H9 (cell line): ENCODE data around the gene GALNT9. TPM values are rescaled to one million over a fixed set of nuclear protein-coding genes. Genes with fewer than 3 reads are reported as not detected.

Source experiments
- DNase-seq: peaks from one replicate; pipeline ENCODE4 v3.0.0-alpha.2; 2017
- H2AFZ ChIP-seq: one replicate; pipeline ENCODE4 v1.6.1; 2013; ENCODE audit warnings: mild to moderate bottlenecking, low read length, control low read depth, moderate library complexity
- H2AK5ac ChIP-seq: 2 replicates; pipeline ENCODE4 v1.6.1; 2013; ENCODE audit warnings: low read length, control low read depth, mixed read lengths; ENCODE audit not compliant: insufficient read length
- H2BK120ac ChIP-seq: one replicate; pipeline ENCODE4 v1.6.1; 2013; ENCODE audit warnings: low read depth, mild to moderate bottlenecking, low read length, control low read depth, inconsistent platforms; ENCODE audit not compliant: poor library complexity, severe bottlenecking
- H2BK12ac ChIP-seq: 2 replicates; pipeline ENCODE4 v1.6.1; 2013; ENCODE audit warnings: low read length, control low read depth, mixed read lengths, low read depth; ENCODE audit not compliant: insufficient read length
- H2BK15ac ChIP-seq: 2 replicates; pipeline ENCODE4 v1.6.1; 2013; ENCODE audit warnings: low read depth, low read length, control low read depth
- H2BK20ac ChIP-seq: one replicate; pipeline ENCODE4 v1.6.1; 2013; ENCODE audit warnings: low read depth, mild to moderate bottlenecking, low read length, control low read depth, inconsistent platforms; ENCODE audit not compliant: poor library complexity, severe bottlenecking
- H2BK5ac ChIP-seq: 2 replicates; pipeline ENCODE4 v1.6.1; 2013; ENCODE audit warnings: low read length, control low read depth, mixed read lengths; ENCODE audit not compliant: insufficient read length
- H3K14ac ChIP-seq: 2 replicates; pipeline ENCODE4 v1.6.1; 2013; ENCODE audit warnings: low read length, control low read depth; ENCODE audit not compliant: insufficient read depth
- H3K18ac ChIP-seq: 2 replicates; pipeline ENCODE4 v1.6.1; 2013; ENCODE audit warnings: low read depth, mild to moderate bottlenecking, mixed read lengths, low read length, control low read depth; ENCODE audit not compliant: insufficient read length
- H3K23ac ChIP-seq: 2 replicates; pipeline ENCODE4 v1.6.1; 2013; ENCODE audit warnings: low read length, control low read depth, mixed read lengths, low read depth; ENCODE audit not compliant: insufficient read length
- H3K23me2 ChIP-seq: 2 replicates; pipeline ENCODE4 v1.6.1; 2013; ENCODE audit warnings: low read depth, mild to moderate bottlenecking, mixed read lengths, low read length, control low read depth; ENCODE audit not compliant: insufficient read length, poor library complexity, severe bottlenecking
- H3K27ac ChIP-seq: 2 replicates; pipeline ENCODE4 v1.5.1; 2013; ENCODE audit warnings: low read length, control low read depth, mixed read lengths, low read depth; ENCODE audit not compliant: insufficient read length
- H3K27me3 ChIP-seq: 2 replicates; pipeline ENCODE4 v1.6.1; 2013; ENCODE audit warnings: low read length, control low read depth, inconsistent platforms; ENCODE audit not compliant: insufficient read depth
- H3K4ac ChIP-seq: 2 replicates; pipeline ENCODE4 v1.6.1; 2013; ENCODE audit warnings: low read depth, mild to moderate bottlenecking, control low read depth, inconsistent platforms, low read length, moderate library complexity
- H3K4me1 ChIP-seq: 2 replicates; pipeline ENCODE4 v1.6.1; 2013; ENCODE audit warnings: low read length, control low read depth, inconsistent platforms; ENCODE audit not compliant: insufficient read depth
- H3K4me2 ChIP-seq: 2 replicates; pipeline ENCODE4 v1.6.1; 2013; ENCODE audit warnings: low read length, control low read depth, mixed read lengths; ENCODE audit not compliant: insufficient read length, insufficient read depth
- H3K56ac ChIP-seq: 2 replicates; pipeline ENCODE4 v1.6.1; 2013; ENCODE audit warnings: low read depth, mild to moderate bottlenecking, mixed read lengths, low read length, control low read depth; ENCODE audit not compliant: insufficient read length
- H3K79me1 ChIP-seq: 2 replicates; pipeline ENCODE4 v1.6.1; 2013; ENCODE audit warnings: low read depth, mild to moderate bottlenecking, moderate library complexity, low read length, control low read depth, inconsistent platforms; ENCODE audit not compliant: insufficient read depth, poor library complexity, severe bottlenecking
- H3K79me2 ChIP-seq: 2 replicates; pipeline ENCODE4 v1.6.1; 2013; ENCODE audit warnings: low read length, control low read depth, inconsistent platforms; ENCODE audit not compliant: insufficient read depth
- H3K9ac ChIP-seq: 2 replicates; pipeline ENCODE4 v1.6.1; 2013; ENCODE audit warnings: low read length, control low read depth, mixed read lengths; ENCODE audit not compliant: insufficient read length; ENCODE audit errors: extremely low read depth
- H3K9me3 ChIP-seq: one replicate; pipeline ENCODE4 v1.6.1; 2013; ENCODE audit warnings: low read depth, low read length, inconsistent platforms; ENCODE audit not compliant: control insufficient read depth
- H3T11ph ChIP-seq: one replicate; pipeline ENCODE4 v1.6.1; 2013; ENCODE audit warnings: mild to moderate bottlenecking, low read length, control low read depth, inconsistent platforms
- H4K20me1 ChIP-seq: one replicate; pipeline ENCODE4 v1.6.1; 2013; ENCODE audit not compliant: control insufficient read depth, insufficient read length, insufficient read depth
- H4K5ac ChIP-seq: 2 replicates; pipeline ENCODE4 v1.6.1; 2013; ENCODE audit warnings: low read depth, mild to moderate bottlenecking, mixed read lengths, low read length, control low read depth; ENCODE audit not compliant: insufficient read length
- H4K8ac ChIP-seq: replicated peaks from 2 replicates; pipeline ENCODE4 v1.6.1; 2013; ENCODE audit warnings: low read length, control low read depth, mixed read lengths, low read depth; ENCODE audit not compliant: insufficient read length
- H4K91ac ChIP-seq: 2 replicates; pipeline ENCODE4 v1.6.1; 2013; ENCODE audit warnings: low read depth, mild to moderate bottlenecking, moderate library complexity, mixed read lengths, low read length, control low read depth; ENCODE audit not compliant: insufficient read length
- H3K27ac Mint-ChIP-seq, 3 experiments: 2 replicates in 2 of 3; 3 replicates in 1 of 3; pipeline ENCODE4 v1.8.0; 2020 to 2021; ENCODE audit warnings: mixed read lengths in 3 of 3, mild to moderate bottlenecking in 1 of 3, moderate library complexity in 1 of 3
- H3K27me3 Mint-ChIP-seq: 2 replicates; pipeline ENCODE4 v1.8.0; 2021; ENCODE audit warnings: low read depth, mild to moderate bottlenecking, moderate library complexity, mixed read lengths
- H3K36me3 Mint-ChIP-seq, 3 experiments: 2 replicates in 2 of 3; 3 replicates in 1 of 3; pipeline ENCODE4 v1.8.0; 2020 to 2021; ENCODE audit warnings: low read depth in 3 of 3, mixed read lengths in 3 of 3; ENCODE audit not compliant: insufficient read depth in 1 of 3
- H3K4me1 Mint-ChIP-seq, 2 experiments: 2 replicates each; pipeline ENCODE4 v1.8.0; 2020; ENCODE audit warnings: mixed read lengths in 2 of 2
- H3K4me3 Mint-ChIP-seq, 2 experiments: 2 replicates in 1 of 2; 3 replicates in 1 of 2; pipeline ENCODE4 v1.8.0; 2020 to 2021; ENCODE audit warnings: mild to moderate bottlenecking in 2 of 2, mixed read lengths in 2 of 2, moderate library complexity in 1 of 2
- H3K9me3 Mint-ChIP-seq, 2 experiments: 2 replicates in 1 of 2; 3 replicates in 1 of 2; pipeline ENCODE4 v1.8.0; 2020; ENCODE audit warnings: mild to moderate bottlenecking in 2 of 2, mixed read lengths in 2 of 2, moderate library complexity in 1 of 2
- WGBS: extraction: QIAGEN DNeasy Blood & Tissue Kit; methylation state at CpG from one replicate; pipeline ENCODE4 v1.1.7; 2013; ENCODE audit warnings: missing lambda C conversion rate, low lambda C conversion rate, mixed read lengths; ENCODE audit not compliant: insufficient read length; ENCODE audit errors: extremely low coverage; 5-methylcytosine and 5-hydroxymethylcytosine counted together
- total RNA-seq: library from RNA; stranded (reverse); gene quantifications from 2 replicates; pipeline ENCODE4 v1.2.1, GENCODE V29; 2021
- TF ChIP-seq, protein P1 (sequence below): fragments of 200-600 bp; sonication (generic); conservative IDR thresholded peaks from 3 replicates; pipeline ENCODE4 v1.8.0; 2021; ENCODE audit warnings: antibody characterized with exemption, mild to moderate bottlenecking

Gene GALNT9
- total RNA-seq, 1 experiment from 2014 or later = 0.35 TPM

GRCh38 chr12:132174839-132175490, 154.4 kb downstream of the GALNT9 start:
- peaks cover 3 to 5% of the 10 kb centered on the region in 2 experiments; a peak in 3 of 4 replicates for H3K4me1 Mint-ChIP-seq
- H3K36me3 Mint-ChIP-seq = no peaks in the 10 kb centered on the region

More at GRCh38 chr12:132174839-132175490, 154.4 kb downstream of the GALNT9 start:
- no peaks in the 10 kb centered on the region for H3K4me1 ChIP-seq
- H2BK5ac ChIP-seq = no peak overlapping the region
- H4K5ac ChIP-seq = no peak overlapping the region
- H4K20me1 ChIP-seq = no peaks in the 10 kb centered on the region
- no peak overlapping the region for H3T11ph ChIP-seq
- H4K8ac ChIP-seq = no peak overlapping the region
- H2BK12ac ChIP-seq = no peak overlapping the region
- peaks cover 0 to under 1% of the 10 kb centered on the region in 2 experiments; a peak in 1 of 5 replicates for H3K9me3 Mint-ChIP-seq
- no peak overlapping the region for H3K18ac ChIP-seq
- no peak overlapping the region for H3K27ac Mint-ChIP-seq
- no peak for DNase-seq
- H2BK15ac ChIP-seq = no peak overlapping the region
- H3K9me3 ChIP-seq = no peaks in the 10 kb centered on the region
- no peak overlapping the region for H3K23ac ChIP-seq
- H2AFZ ChIP-seq = no peak overlapping the region
- no peak overlapping the region for H3K56ac ChIP-seq
- H3K9ac ChIP-seq = no peak overlapping the region
- no peak overlapping the region for H4K91ac ChIP-seq
- no peaks in the 10 kb centered on the region for H3K23me2 ChIP-seq
- no peak overlapping the region for H3K27ac ChIP-seq
- no peak overlapping the region for H3K4me2 ChIP-seq
- no peak overlapping the region for H2BK20ac ChIP-seq
- H3K79me1 ChIP-seq = no peaks in the 10 kb centered on the region
- H3K27me3 Mint-ChIP-seq = peaks cover 78% of the 10 kb centered on the region
- TF ChIP-seq, protein P1, sequence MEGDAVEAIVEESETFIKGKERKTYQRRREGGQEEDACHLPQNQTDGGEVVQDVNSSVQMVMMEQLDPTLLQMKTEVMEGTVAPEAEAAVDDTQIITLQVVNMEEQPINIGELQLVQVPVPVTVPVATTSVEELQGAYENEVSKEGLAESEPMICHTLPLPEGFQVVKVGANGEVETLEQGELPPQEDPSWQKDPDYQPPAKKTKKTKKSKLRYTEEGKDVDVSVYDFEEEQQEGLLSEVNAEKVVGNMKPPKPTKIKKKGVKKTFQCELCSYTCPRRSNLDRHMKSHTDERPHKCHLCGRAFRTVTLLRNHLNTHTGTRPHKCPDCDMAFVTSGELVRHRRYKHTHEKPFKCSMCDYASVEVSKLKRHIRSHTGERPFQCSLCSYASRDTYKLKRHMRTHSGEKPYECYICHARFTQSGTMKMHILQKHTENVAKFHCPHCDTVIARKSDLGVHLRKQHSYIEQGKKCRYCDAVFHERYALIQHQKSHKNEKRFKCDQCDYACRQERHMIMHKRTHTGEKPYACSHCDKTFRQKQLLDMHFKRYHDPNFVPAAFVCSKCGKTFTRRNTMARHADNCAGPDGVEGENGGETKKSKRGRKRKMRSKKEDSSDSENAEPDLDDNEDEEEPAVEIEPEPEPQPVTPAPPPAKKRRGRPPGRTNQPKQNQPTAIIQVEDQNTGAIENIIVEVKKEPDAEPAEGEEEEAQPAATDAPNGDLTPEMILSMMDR = no peak
- H2BK120ac ChIP-seq = no peak overlapping the region
- H3K14ac ChIP-seq = no peak overlapping the region
- H3K4ac ChIP-seq = no peak overlapping the region
- no peak overlapping the region for H2AK5ac ChIP-seq
- H3K79me2 ChIP-seq = no peaks in the 10 kb centered on the region
- no peak overlapping the region; a peak in 1 of 5 replicates for H3K4me3 Mint-ChIP-seq
- no CpG with 5 or more reads among the region's 25 CpGs for WGBS
- no peaks in the 10 kb centered on the region; the same call in 1 of the 2 replicates for H3K27me3 ChIP-seq
